Measurements from ENCODE around the gene SSC5D. TPM values are rescaled to one million over a fixed set of nuclear protein-coding genes. Genes with fewer than 3 reads are reported as not detected.

SSC5D gene
- total and polyA plus RNA-seq, 10 of the 15 experiments (the other 5 are each of a cell fraction or from before 2014, with no cell fraction given): 0.03 to 0.13 (median 0.05) TPM; not detected in 4

DNA sequence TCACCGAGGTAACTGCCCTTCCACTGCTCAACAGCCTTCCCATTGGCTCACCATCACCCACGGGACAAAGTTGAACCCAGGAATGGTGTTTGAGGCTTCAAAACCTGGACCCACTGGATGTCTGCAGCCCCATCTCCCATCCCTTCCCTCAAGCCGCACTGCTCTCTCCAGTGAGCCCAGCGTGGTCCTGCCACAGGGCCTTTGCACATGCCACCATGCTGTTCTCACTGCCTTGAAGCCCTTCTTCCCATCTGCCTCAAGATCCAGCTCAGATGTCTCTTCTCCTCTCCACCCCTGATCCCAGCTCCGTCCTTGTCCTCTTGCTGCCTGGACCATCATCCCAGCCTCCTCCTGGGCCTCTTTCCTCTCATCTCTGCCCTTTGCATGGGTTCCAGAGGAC is 49.2 kb upstream of the SSC5D start:
- WGBS (ENCODE audit: insufficient coverage, insufficient replicate concordance, low lambda C conversion rate, missing lambda C conversion rate): 22% methylated on average over 5 of the region's 5 CpGs
- Histone ChIP-seq H2AFZ (ENCODE audit: control insufficient read depth, low read depth, low read length) (no peak overlapping the region), H3K79me2 (ENCODE audit: control insufficient read depth, insufficient read depth, low read length) (no peaks in the 10 kb centered on the region), H3K9ac (ENCODE audit: control insufficient read depth, insufficient read depth, low read length) (no peak overlapping the region), H4K20me1 (ENCODE audit: control insufficient read depth, insufficient read depth) (no peaks in the 10 kb centered on the region), H3K4me2 (ENCODE audit: control insufficient read depth, insufficient read depth) (no peak overlapping the region), H3K27ac (ENCODE audit: control insufficient read depth, insufficient read depth) (no peak overlapping the region), H3K9me3 (replicated peaks; ENCODE audit: control insufficient read depth, insufficient read depth, low read length) (no peaks in the 10 kb centered on the region), H3K27me3 (replicated peaks in 1 of 2; ENCODE audit: control insufficient read depth in 2 of 2, insufficient read depth in 2 of 2, low read length in 1 of 2) (peaks cover 0 to 1% of the 10 kb centered on the region in 2 experiments; a peak in 2 of 4 replicates), H3K4me1 (ENCODE audit: control insufficient read depth, insufficient read depth, low read length) (no peaks in the 10 kb centered on the region; the same call in 1 of the 2 replicates), H3K4me3 (no peak overlapping the region), H3K36me3 (ENCODE audit: control insufficient read depth in 2 of 2, insufficient read depth in 2 of 2, low read length in 1 of 2) (no peaks in the 10 kb centered on the region)
- ChIA-PET CTCF (no interaction called here), RAD21 (ENCODE audit: unreplicated experiment) (no interaction called here), POLR2A (interaction anchor here (0.6 kb wide), 1 partner anchor 264 kb away, joined by 3 read pairs; no protein-coding TSS in a partner anchor), SMC1A (ENCODE audit: uncharacterized antibody, unreplicated experiment) (interaction anchor here (0.6 kb wide), 1 partner anchor 163 kb away, joined by 3 read pairs; no protein-coding TSS in a partner anchor)
- no TSS peak for BruUV-seq (replicated peaks)
- intact Hi-C loops (cut with micrococcal nuclease; ENCODE audit: unreplicated experiment): no loop called here
- in situ Hi-C loops (cut with MboI): no loop called here
- no peak for TF ChIP-seq ZBTB33 (IDR thresholded peaks at IDR 0.05)
- TF ChIP-seq, protein P1, sequence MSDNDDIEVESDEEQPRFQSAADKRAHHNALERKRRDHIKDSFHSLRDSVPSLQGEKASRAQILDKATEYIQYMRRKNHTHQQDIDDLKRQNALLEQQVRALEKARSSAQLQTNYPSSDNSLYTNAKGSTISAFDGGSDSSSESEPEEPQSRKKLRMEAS (IDR thresholded peaks at IDR 0.05; ENCODE audit: low read depth, low read length): no peak
- TF ChIP-seq CREB1 (IDR thresholded peaks at IDR 0.05; ENCODE audit: low read depth): no peak
- TF ChIP-seq ZSCAN29 (IDR thresholded peaks at IDR 0.05): no peak
- TF ChIP-seq ZNF622 (IDR thresholded peaks at IDR 0.05): no peak
- DNase-seq (ENCODE audit: low read depth, low spot score) (no peak), FAIRE-seq (no peak), ATAC-seq (no peak)

Measured in GM12878 (cell line).